Ectodermal cell (in vitro differentiated cells): ENCODE results near the gene TUBE1.

Experiments
- H3K27ac ChIP-seq: 2 replicates; pipeline ENCODE4 v1.7.0; 2013; ENCODE audit warnings: mild to moderate bottlenecking, low read depth, low read length; ENCODE audit not compliant: insufficient read depth, poor library complexity, severe bottlenecking
- H3K27me3 ChIP-seq: 2 replicates; pipeline ENCODE4 v1.7.0; 2013; ENCODE audit warnings: mild to moderate bottlenecking, low read length; ENCODE audit not compliant: insufficient read depth, control insufficient read depth, poor library complexity, severe bottlenecking
- H3K36me3 ChIP-seq: one replicate; pipeline ENCODE4 v1.7.0; 2013; ENCODE audit warnings: low read length; ENCODE audit not compliant: control insufficient read depth, insufficient read depth
- H3K4me1 ChIP-seq: one replicate; pipeline ENCODE4 v1.7.0; 2013; ENCODE audit warnings: low read length; ENCODE audit not compliant: control insufficient read depth, insufficient read depth
- H3K4me3 ChIP-seq: 2 replicates; pipeline ENCODE4 v1.7.0; 2013; ENCODE audit warnings: low read depth, low read length, control low read depth; ENCODE audit not compliant: insufficient read depth
- H3K9me3 ChIP-seq: 2 replicates; pipeline ENCODE4 v1.7.0; 2013; ENCODE audit warnings: mild to moderate bottlenecking, low read length, moderate library complexity; ENCODE audit not compliant: control insufficient read depth
- WGBS, 2 experiments: methylation state at CpG; one replicate each; pipeline ENCODE4 v1.1.7; 2013; ENCODE audit warnings: missing lambda C conversion rate in 2 of 2; 5-methylcytosine and 5-hydroxymethylcytosine counted together

TUBE1 gene

DNA sequence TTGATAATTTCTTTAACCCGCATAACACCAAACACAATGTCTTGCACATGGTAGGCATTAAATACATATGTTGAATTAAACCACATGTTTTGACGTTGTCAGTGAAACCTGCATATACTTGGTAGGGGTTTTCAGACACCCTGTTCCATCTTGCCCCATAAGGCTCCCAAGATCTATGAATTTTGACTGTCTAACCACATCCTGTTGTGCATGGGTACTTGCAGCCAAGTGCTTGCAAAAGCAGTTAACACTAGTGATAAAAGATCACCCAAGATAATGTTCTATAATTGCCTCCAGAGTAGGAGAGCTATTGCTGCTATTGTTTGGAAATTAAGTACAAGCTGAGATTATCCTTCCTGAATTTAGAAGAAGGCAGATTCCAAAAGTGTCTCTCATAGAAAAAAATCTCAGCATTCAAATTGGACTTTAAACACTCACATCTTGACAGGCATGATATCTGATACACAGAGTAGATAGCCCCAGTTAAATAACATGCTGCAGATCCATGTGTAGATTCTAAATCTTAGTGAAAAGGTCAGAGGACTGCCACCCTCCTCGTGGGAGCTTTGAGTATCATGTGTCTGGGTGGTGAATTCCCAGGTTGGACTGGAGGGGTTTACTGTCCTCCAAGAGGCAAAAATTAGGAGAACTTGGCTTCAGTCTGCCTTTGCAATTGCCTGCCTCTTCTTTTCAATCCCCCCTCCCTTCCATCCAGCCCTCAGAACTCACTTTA lies 59.2 kb downstream of the TUBE1 start:
- Histone ChIP-seq H3K9me3 (no peaks in the 10 kb centered on the region), H3K27me3 (no peaks in the 10 kb centered on the region), H3K4me3 (no peak overlapping the region), H3K4me1 (no peaks in the 10 kb centered on the region), H3K36me3 (no peaks in the 10 kb centered on the region), H3K27ac (no peak overlapping the region)
- WGBS, 2 experiments = 89 to 97% methylated on average over 3 of the region's 3 CpGs

DNA sequence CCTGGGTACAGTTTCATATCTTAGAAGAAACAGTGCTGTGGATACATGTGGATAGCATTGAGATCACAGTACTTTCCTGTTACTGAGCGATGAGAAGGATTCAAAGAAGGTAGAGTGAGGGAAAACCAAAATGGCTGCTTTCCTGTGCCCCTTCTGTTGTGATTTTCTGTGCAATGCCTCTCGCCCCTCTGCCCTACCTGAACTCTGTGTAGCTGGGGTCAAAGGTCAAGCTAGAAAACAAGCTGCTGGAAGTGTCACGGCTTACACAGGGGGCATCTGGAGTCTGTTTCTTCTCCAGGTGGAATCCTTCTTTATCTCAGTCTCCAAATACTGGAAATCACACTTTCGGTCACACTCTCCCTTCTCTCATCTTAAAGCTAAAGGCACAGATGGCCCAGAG lies 60.3 kb downstream of the TUBE1 start:
- no peaks in the 10 kb centered on the region for H3K36me3 ChIP-seq
- no peaks in the 10 kb centered on the region for H3K27me3 ChIP-seq
- no peaks in the 10 kb centered on the region for H3K9me3 ChIP-seq
- H3K4me1 ChIP-seq = no peaks in the 10 kb centered on the region
- 93 to 94% methylated on average over 4 of the region's 4 CpGs for WGBS, 2 experiments
- no peak overlapping the region for H3K4me3 ChIP-seq
- H3K27ac ChIP-seq = no peak overlapping the region

DNA sequence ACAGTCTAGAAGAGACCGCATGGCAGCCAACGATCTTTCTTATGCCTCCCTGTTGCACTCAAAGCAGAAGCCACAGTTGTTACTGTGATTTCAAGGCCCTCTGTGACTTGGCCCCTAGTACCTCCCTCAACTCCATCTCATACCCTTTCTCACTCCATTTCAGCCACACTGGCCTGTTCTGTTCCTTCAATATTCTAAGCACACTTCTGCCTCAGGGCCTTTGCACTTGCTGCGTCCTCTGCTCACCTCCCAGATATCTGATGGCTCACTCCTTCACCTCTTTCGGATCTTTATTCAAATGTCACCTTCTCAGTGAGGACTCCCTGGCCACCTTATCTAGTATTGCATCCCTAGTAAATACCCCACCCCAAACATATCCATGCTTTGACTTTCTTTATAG lies 62.8 kb downstream of the TUBE1 start:
- Histone ChIP-seq H3K9me3 (no peaks in the 10 kb centered on the region), H3K4me3 (no peak overlapping the region), H3K27me3 (no peaks in the 10 kb centered on the region), H3K36me3 (no peaks in the 10 kb centered on the region), H3K4me1 (no peaks in the 10 kb centered on the region), H3K27ac (no peak overlapping the region)
- 92 to 96% methylated on average over 4 of the region's 4 CpGs for WGBS, 2 experiments

DNA sequence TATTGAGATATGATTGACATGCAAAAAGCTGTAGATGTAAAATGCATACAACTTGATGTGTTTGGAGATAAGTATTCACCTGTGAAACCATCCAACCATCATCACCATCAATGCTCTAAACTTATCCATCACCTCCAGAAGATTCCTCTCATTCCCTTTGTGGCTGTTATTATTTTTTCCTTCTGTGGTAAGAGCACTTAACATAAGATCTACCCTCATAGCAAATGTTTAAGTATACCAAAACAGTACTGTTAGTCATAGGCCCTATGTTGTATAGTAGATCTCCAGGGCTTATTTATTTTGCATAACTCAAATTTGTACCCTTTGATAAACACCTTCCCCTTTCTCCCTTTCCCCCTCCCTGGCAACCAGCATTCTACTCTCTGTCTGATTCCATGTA lies 64.5 kb downstream of the TUBE1 start:
- H3K4me3 ChIP-seq = no peak overlapping the region
- H3K9me3 ChIP-seq = no peaks in the 10 kb centered on the region
- no peaks in the 10 kb centered on the region for H3K4me1 ChIP-seq
- H3K27me3 ChIP-seq = no peaks in the 10 kb centered on the region
- H3K36me3 ChIP-seq = no peaks in the 10 kb centered on the region
- no peak overlapping the region for H3K27ac ChIP-seq

DNA sequence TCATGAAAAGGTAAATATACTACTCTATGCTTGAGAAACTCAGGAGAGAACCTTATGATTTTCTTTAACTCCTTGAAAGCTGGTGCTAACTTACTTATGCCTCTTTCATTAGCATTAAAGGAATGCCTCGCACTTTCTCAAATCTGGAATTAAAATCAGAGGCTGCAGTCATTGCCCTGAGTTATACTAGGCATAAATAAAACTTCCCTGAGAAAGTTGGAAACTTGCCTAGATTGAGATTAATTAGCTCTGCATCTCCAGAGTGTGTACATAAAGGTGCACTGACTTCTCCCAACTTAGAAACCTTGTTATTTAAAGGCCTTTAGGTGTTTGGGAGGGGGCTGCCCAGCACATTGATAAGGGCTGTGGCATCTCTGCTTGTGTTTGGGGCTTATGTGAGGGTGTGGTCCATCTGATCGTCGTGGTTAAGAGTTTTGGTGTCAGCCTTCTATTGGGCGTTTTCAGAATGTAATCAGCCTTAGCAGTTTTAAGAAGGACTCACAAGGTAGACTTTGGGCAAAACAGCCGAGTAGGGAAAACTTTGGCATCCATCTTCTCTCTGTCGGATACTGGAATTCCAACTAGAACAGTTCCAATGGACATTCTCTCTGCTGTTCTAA lies 65.5 kb downstream of the TUBE1 start:
- Histone ChIP-seq H3K4me3 (no peak overlapping the region), H3K4me1 (no peaks in the 10 kb centered on the region), H3K27ac (no peak overlapping the region), H3K9me3 (no peaks in the 10 kb centered on the region), H3K36me3 (no peaks in the 10 kb centered on the region), H3K27me3 (no peaks in the 10 kb centered on the region)
- 88 to 90% methylated on average over 6 of the region's 6 CpGs for WGBS, 2 experiments
